Activated CD4-positive, alpha-beta memory T cell treated with anti-CD3 and anti-CD28 coated beads for 36 hours (primary cell): ENCODE data around the gene FHIP1B. TPM values are rescaled to one million over a fixed set of nuclear protein-coding genes. Genes with fewer than 3 reads are reported as not detected.

Source experiments
- CTCF ChIA-PET: fragments of 350-600 bp; sonication (Branson Sonifier 250); formaldehyde crosslinking; loops from one replicate; lab custom pipeline; 2021; ENCODE audit warnings: antibody characterized with exemption, inconsistent platforms; lab: Charles Lee
- POLR2A ChIA-PET: fragments of 350-600 bp; sonication (Branson Sonifier 250); formaldehyde crosslinking; loops from one replicate; lab custom pipeline; 2021; ENCODE audit warnings: antibody characterized with exemption; lab: Charles Lee
- DNase-seq: peaks from one replicate; pipeline ENCODE4 v3.0.0-alpha.2; 2020
- H3K27ac Mint-ChIP-seq: one replicate; pipeline ENCODE4 v1.8.0; 2021; ENCODE audit warnings: mixed read lengths
- H3K27me3 Mint-ChIP-seq: one replicate; pipeline ENCODE4 v1.8.0; 2021; ENCODE audit warnings: mixed read lengths
- H3K36me3 Mint-ChIP-seq: one replicate; pipeline ENCODE4 v1.8.0; 2021; ENCODE audit warnings: mixed read lengths
- H3K4me1 Mint-ChIP-seq: one replicate; pipeline ENCODE4 v1.8.0; 2021; ENCODE audit warnings: low read depth, mixed read lengths
- H3K4me3 Mint-ChIP-seq: one replicate; pipeline ENCODE4 v1.8.0; 2021; ENCODE audit warnings: mild to moderate bottlenecking, mixed read lengths
- H3K9me3 Mint-ChIP-seq: one replicate; pipeline ENCODE4 v1.8.0; 2021; ENCODE audit warnings: mixed read lengths
- intact Hi-C: fragments of 100-400 bp; cut with micrococcal nuclease; formaldehyde crosslinking; loops from one replicate; pipeline ENCODE4 v1.15.1; 2023
- total RNA-seq, 2 experiments: library from RNA; stranded (reverse); gene quantifications; one replicate each; pipeline ENCODE4 v1.2.3, GENCODE V29; 2021

FHIP1B gene
- total RNA-seq, 2 experiments from 2014 or later = 15.3 to 15.8 TPM

- POLR2A ChIA-PET = no interaction called here
- H3K9me3 Mint-ChIP-seq = no peaks in the 10 kb centered on the region
- no peak within 1 kb of the TSS for H3K4me3 Mint-ChIP-seq
- CTCF ChIA-PET = no interaction called here
- intact Hi-C loops = no loop called here
- DNase-seq = no peak
- no peaks in the 10 kb centered on the region for H3K36me3 Mint-ChIP-seq
- H3K27me3 Mint-ChIP-seq = no peaks in the 10 kb centered on the region
- H3K4me1 Mint-ChIP-seq = peaks cover 35% of the 10 kb centered on the region
- H3K27ac Mint-ChIP-seq = no peak within 1 kb of the TSS
These were observed 35.1 kb downstream of the FHIP1B start, which contains the start of gene OR52W1 for GRCh38 chr11:6199174-6199810. Gene OR52W1, plus strand, starts transcription at chr11:6199224. Its CDS starts 0 bp downstream, at chr11:6199224.

- H3K9me3 Mint-ChIP-seq = no peaks in the 10 kb centered on the region
- H3K4me3 Mint-ChIP-seq = no peak overlapping the region
- no peak overlapping the region for H3K27ac Mint-ChIP-seq
- no peaks in the 10 kb centered on the region for H3K36me3 Mint-ChIP-seq
- peaks cover 20% of the 10 kb centered on the region for H3K4me1 Mint-ChIP-seq
- H3K27me3 Mint-ChIP-seq = no peaks in the 10 kb centered on the region
- no peak for DNase-seq
- CTCF ChIA-PET = no interaction called here
- POLR2A ChIA-PET = no interaction called here
- intact Hi-C loops = no loop called here
These were observed 36.8 kb downstream of the FHIP1B start for GRCh38 chr11:6197466-6198200.

- Mint-ChIP-seq H3K9me3 (no peaks in the 10 kb centered on the region), H3K27me3 (no peaks in the 10 kb centered on the region), H3K4me1 (peaks cover 12% of the 10 kb centered on the region), H3K27ac (no peak overlapping the region), H3K4me3 (no peak overlapping the region), H3K36me3 (no peaks in the 10 kb centered on the region)
- CTCF ChIA-PET = no interaction called here
- no peak for DNase-seq
- POLR2A ChIA-PET = no interaction called here
- intact Hi-C loops = no loop called here
These were observed 38.0 kb downstream of the FHIP1B start for GRCh38 chr11:6196396-6196795.

GRCh38 chr11:6194065-6194581 lies 40.3 kb downstream of the FHIP1B start:
- Mint-ChIP-seq H3K36me3 (no peaks in the 10 kb centered on the region), H3K4me3 (no peak overlapping the region), H3K27ac (no peak overlapping the region), H3K4me1 (peaks cover 5% of the 10 kb centered on the region), H3K9me3 (no peaks in the 10 kb centered on the region), H3K27me3 (no peaks in the 10 kb centered on the region)
- ChIA-PET CTCF (no interaction called here), POLR2A (no interaction called here)
- DNase-seq = no peak
- intact Hi-C loops = no loop called here

- no peaks in the 10 kb centered on the region for H3K9me3 Mint-ChIP-seq
- H3K27me3 Mint-ChIP-seq = no peaks in the 10 kb centered on the region
- no peak for DNase-seq
- no peaks in the 10 kb centered on the region for H3K36me3 Mint-ChIP-seq
- H3K4me1 Mint-ChIP-seq = peaks cover 5% of the 10 kb centered on the region
- CTCF ChIA-PET = no interaction called here
- intact Hi-C loops = no loop called here
- H3K27ac Mint-ChIP-seq = no peak overlapping the region
- POLR2A ChIA-PET = no interaction called here
- no peak overlapping the region for H3K4me3 Mint-ChIP-seq
These were observed 42.7 kb downstream of the FHIP1B start for GRCh38 chr11:6191742-6192141.

GRCh38 chr11:6175440-6175839 lies 59.0 kb downstream of the FHIP1B start:
- intact Hi-C loops = no loop called here
- Mint-ChIP-seq H3K36me3 (peaks cover 5% of the 10 kb centered on the region), H3K27ac (no peak overlapping the region), H3K9me3 (no peaks in the 10 kb centered on the region), H3K4me3 (no peak overlapping the region), H3K27me3 (peaks cover 1% of the 10 kb centered on the region), H3K4me1 (peaks cover 4% of the 10 kb centered on the region)
- DNase-seq = no peak
- CTCF ChIA-PET = no interaction called here
- POLR2A ChIA-PET = no interaction called here

GRCh38 chr11:6170226-6170625 lies 64.2 kb downstream of the FHIP1B start, which contains the start of gene OR52B2:
Gene OR52B2, minus strand, starts transcription at chr11:6170326. Its CDS starts 0 bp downstream, at chr11:6170326.
- Mint-ChIP-seq H3K27ac (no peak within 1 kb of the TSS), H3K4me1 (no peaks in the 10 kb centered on the region), H3K36me3 (no peaks in the 10 kb centered on the region), H3K27me3 (peaks cover 7% of the 10 kb centered on the region), H3K9me3 (peaks cover 4% of the 10 kb centered on the region), H3K4me3 (no peak within 1 kb of the TSS)
- ChIA-PET POLR2A (no interaction called here), CTCF (no interaction called here)
- DNase-seq = no peak
- intact Hi-C loops = no loop called here

Other genes starting within 250 kb of the FHIP1B start
- not detected for gene OR52L1, start 247.7 kb downstream of the FHIP1B start, total RNA-seq
- not detected for gene OR56A4, start 227.7 kb downstream of the FHIP1B start, total RNA-seq
- gene OR56A1, start 203.9 kb downstream of the FHIP1B start, total RNA-seq = not detected
- gene OR56B4, start 127.0 kb downstream of the FHIP1B start, total RNA-seq = not detected
- not detected for gene OR52B2, start 64.3 kb downstream of the FHIP1B start, total RNA-seq
- gene OR52W1, start 35.4 kb downstream of the FHIP1B start, total RNA-seq = not detected
- gene C11orf42, start 29.1 kb downstream of the FHIP1B start, total RNA-seq = not detected
- gene CNGA4, start 4.5 kb upstream of the FHIP1B start, total RNA-seq = not detected
- not detected for gene CCKBR, start 25.2 kb upstream of the FHIP1B start, total RNA-seq
- gene CAVIN3, start 85.9 kb upstream of the FHIP1B start, total RNA-seq = 10 to 100 TPM; 27.3 to 29.2 TPM
- gene SMPD1, start 155.8 kb upstream of the FHIP1B start, total RNA-seq = 10 to 100 TPM; 23.4 to 23.8 TPM
- gene APBB1, start 184.5 kb upstream of the FHIP1B start, total RNA-seq = 10 to 100 TPM; 51.6 to 55.3 TPM
- gene HPX, start 206.4 kb upstream of the FHIP1B start, total RNA-seq = under 1 TPM in 1 of 2 experiments, not detected in 1; 0.56 TPM
- gene TRIM3, start 239.3 kb upstream of the FHIP1B start, total RNA-seq = 1 to 10 TPM; 6.4 to 8.0 TPM
- 10 to 100 TPM; 35.1 to 37.8 TPM for gene ARFIP2, start 246.7 kb upstream of the FHIP1B start, total RNA-seq
- 10 to 100 TPM; 40.2 to 41.3 TPM for gene TIMM10B, start 246.9 kb upstream of the FHIP1B start, total RNA-seq